Measurements from ENCODE around the gene FAM89B.

FAM89B gene

GRCh38 chr11:65613091-65613928 lies 41.0 kb downstream of the FAM89B start:
- DNase-seq, result no peak

- peak; percentile 99 for DNase-seq
Observed at GRCh38 chr11:65615229-65615949, 43.1 kb downstream of the FAM89B start, which contains the start of gene PCNX3. PCNX3 (plus strand) TSS chr11:65615776; CDS start chr11:65616312, 536 bp downstream.

- DNase-seq, result no peak
Observed at GRCh38 chr11:65615950-65616574, 43.7 kb downstream of the FAM89B start.

DNA sequence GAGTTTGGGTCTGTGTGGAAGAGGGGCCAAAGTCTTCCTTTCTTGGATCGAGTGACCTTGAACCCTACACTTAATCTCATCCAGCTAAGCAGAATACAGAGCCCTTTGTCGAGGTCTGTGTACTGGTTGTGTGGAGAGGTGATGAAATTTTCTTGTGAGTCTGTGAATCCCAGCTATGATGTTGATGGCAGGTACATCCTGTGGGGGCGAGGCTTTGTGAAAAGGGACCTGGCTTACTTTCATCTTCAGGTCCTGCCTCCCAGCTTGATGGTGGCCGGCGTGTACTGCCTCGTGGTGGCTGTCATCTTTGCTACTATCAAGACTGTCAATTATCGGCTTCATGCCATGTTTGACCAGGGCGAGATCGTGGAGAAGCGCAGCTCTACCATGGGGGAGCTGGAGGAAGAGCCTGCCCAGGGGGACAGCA lies 44.2 kb downstream of the FAM89B start:
- DNase-seq, result no peak

DNA sequence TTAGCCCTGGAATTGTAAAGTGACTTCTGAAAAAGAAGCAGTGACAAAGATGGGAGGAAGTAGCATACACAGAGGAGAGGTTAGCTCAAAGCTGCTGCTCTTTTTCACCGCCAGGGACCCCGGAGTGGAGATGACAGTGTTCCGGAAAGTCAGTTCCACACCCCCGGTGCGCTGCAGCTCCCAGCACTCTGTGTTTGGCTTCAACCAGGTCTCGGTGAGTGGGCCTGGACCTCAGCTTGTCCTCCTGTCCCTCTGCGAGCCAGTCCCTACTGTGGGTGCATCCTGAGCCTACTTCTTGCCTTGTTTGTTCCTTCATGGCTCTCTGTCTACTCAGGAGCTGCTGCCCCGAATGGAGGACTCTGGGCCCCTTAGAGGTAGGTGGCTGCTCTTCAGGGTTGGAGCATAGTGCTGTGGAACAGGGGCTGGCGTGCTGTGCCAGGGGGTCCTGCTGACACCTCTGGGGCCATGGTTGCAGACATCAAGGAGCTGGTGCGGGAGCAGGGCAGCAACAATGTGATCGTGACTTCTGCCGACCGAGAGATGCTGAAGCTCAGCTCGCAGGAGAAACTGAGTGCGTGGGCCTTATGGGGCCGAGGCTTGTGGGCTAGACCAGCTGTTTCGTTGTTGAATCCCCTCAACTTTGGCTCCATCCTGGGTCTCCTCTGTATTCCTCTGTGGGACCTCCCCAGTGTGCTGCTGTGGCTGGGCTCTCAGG lies 45.0 kb downstream of the FAM89B start:
- no peak for DNase-seq

DNA sequence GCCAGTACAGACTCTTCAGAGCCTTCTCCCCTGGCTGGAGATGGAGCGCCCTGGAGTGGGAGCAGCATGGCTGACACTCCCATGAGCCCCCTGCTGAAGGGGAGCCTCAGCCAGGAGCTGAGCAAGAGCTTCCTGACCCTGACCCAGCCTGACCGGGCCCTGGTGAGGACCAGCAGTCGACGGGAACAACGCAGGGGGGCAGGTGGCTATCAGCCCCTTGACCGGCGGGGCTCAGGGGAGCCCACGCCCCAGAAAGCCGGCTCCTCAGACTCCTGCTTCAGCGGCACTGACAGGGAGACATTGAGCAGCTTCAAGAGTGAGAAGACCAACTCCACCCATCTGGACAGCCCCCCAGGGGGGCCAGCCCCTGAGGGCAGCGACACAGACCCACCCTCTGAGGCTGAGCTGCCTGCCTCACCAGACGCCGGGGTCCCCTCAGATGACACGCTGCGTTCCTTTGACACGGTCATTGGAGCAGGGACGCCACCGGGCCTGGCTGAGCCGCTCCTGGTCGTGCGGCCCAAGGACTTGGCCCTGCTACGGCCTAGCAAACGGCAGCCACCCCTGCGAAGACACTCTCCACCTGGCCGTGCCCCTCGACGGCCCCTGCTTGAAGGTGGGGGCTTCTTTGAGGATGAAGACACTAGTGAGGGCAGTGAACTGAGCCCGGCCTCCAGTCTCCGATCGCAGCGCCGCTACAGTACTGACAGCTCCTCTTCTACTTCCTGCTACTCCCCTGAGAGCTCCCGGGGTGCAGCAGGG lies 45.8 kb downstream of the FAM89B start:
- no peak for DNase-seq

GRCh38 chr11:65618763-65619162 lies 46.4 kb downstream of the FAM89B start:
- DNase-seq, result no peak

- DNase-seq, result no peak
Observed at GRCh38 chr11:65619281-65619928, 47.1 kb downstream of the FAM89B start.

DNA sequence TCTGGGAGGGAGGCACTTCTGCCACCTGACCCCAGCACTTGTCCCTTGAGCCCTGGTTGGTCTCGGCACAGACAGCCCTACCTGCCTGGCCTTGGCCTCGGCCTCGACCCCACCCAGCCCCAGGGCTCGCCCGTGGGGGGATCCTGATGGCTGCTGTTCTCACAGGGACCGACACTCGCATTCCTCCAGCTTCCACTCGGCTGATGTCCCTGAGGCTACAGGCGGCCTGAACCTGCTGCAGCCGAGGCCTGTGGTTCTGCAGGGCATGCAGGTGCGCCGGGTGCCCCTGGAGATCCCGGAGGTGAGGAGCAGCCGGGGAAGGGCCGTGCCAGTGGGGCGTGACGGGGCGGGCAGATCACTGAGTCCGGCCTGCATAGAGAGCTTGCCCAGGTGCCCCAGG lies 48.3 kb downstream of the FAM89B start:
- no peak for DNase-seq

DNA sequence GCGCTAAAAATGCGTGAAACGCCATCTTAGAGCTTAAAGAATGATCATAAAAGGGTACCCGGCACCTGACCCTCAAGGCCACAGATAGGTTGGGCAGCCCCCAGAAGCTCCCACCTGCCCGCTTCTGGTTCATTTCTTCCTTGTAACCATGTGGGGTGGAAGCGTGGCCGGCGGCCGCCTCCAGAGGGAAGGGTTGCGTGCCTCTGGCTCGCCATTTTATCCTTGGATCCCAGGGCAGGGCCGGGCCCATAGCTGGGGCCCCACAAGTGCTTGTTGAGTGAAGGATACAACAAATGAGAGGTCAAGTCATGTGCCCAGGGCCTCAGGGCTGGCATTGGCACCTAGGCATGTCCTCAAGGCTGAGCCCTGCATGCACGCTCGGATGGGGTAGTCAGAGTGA lies 49.1 kb downstream of the FAM89B start:
- DNase-seq, result no peak

- no peak for DNase-seq
Observed at GRCh38 chr11:65622011-65622410, 49.7 kb downstream of the FAM89B start.

- DNase-seq, result no peak
Observed at GRCh38 chr11:65623177-65623576, 50.8 kb downstream of the FAM89B start.

Data from SIG-M5 (cell line).